HepG2 (cell line): ENCODE measurements around the gene ZBTB20. TPM values are rescaled to one million over a fixed set of nuclear protein-coding genes. Genes with fewer than 3 reads are reported as not detected.

Source experiments
- ATAC-seq: fragments of 200-7000 bp; cut with Tn5 transposase; 3 replicates; pipeline ENCODE4 v1.9.1; 2020; ENCODE audit warnings: mild to moderate bottlenecking, moderate library complexity
- BruUV-seq: library from RNA; stranded (reverse); fragments of 400-500 nt; replicated peaks from 2 replicates; lab custom pipeline; 2021; lab: Mats Ljungman, UMichigan
- CTCF ChIA-PET: fragments of 300-600 bp; formaldehyde crosslinking; extraction: SDS; loops from one replicate; lab custom pipeline; 2021; ENCODE audit warnings: low total read pairs, inconsistent platforms, low intra/inter-chr PET ratio; lab: Yijun Ruan, JAX
- POLR2A ChIA-PET: fragments of 350-600 bp; sonication (Branson Sonifier 250); formaldehyde crosslinking; loops from one replicate; lab custom pipeline; 2020; ENCODE audit warnings: antibody characterized with exemption, inconsistent platforms; lab: Yijun Ruan, JAX
- DNase-seq: peaks from one replicate; pipeline ENCODE4 v3.0.0-alpha.2; 2015; ENCODE audit warnings: low spot score
- FAIRE-seq: peaks from 3 replicates; lab custom pipeline; 2011; peaks lifted over from hg19 to GRCh38; lab: Jason Lieb, UNC
- H2AFZ ChIP-seq: one replicate; pipeline ENCODE4 v1.6.1; 2011; ENCODE audit warnings: low read length, inconsistent platforms
- H3K27ac ChIP-seq: fragments of 300-600 bp; 3 replicates; pipeline ENCODE4 v1.8.0; 2011; ENCODE audit warnings: mixed run types, mild to moderate bottlenecking, mixed read lengths, low read length, inconsistent platforms; ENCODE audit not compliant: insufficient read depth; ENCODE audit errors: extremely low read length
- H3K27me3 ChIP-seq, 2 experiments: fragments of 200-600 bp in 1 of 2; 2 replicates in 1 of 2; 3 replicates in 1 of 2; pipeline versions ENCODE4 v1.6.0 to v1.8.0; 2011; ENCODE audit warnings: low read length in 2 of 2, mild to moderate bottlenecking in 2 of 2, moderate library complexity in 2 of 2, inconsistent platforms in 1 of 2; ENCODE audit not compliant: insufficient read depth in 2 of 2, control insufficient read depth in 1 of 2
- H3K36me3 ChIP-seq, 2 experiments: fragments of 200-600 bp in 1 of 2; replicated peaks in 1 of 2; 2 replicates in 1 of 2; 3 replicates in 1 of 2; pipeline versions ENCODE4 v1.5.1 to v1.8.0; 2011; ENCODE audit warnings: low read length in 2 of 2, inconsistent platforms in 1 of 2; ENCODE audit not compliant: insufficient read depth in 2 of 2, control insufficient read depth in 1 of 2
- H3K4me1 ChIP-seq: 2 replicates; pipeline ENCODE4 v1.5.1; 2012; ENCODE audit warnings: low read length, inconsistent platforms; ENCODE audit not compliant: insufficient read depth
- H3K4me2 ChIP-seq: 2 replicates; pipeline ENCODE4 v1.6.0; 2011; ENCODE audit warnings: low read depth, low read length, inconsistent platforms
- H3K4me3 ChIP-seq, 3 experiments: fragments of 200-600 bp in 1 of 3; sonication (generic), shearing (Covaris generic) in 1 of 3; replicated peaks in 1 of 3; 2 replicates each; pipeline ENCODE4 v1.5.1; 2011 to 2016; ENCODE audit warnings: low read length in 3 of 3, inconsistent platforms in 2 of 3, low read depth in 2 of 3, mild to moderate bottlenecking in 2 of 3, control low read depth in 1 of 3, mixed read lengths in 1 of 3; ENCODE audit not compliant: insufficient read depth in 1 of 3
- H3K79me2 ChIP-seq: one replicate; pipeline ENCODE4 v1.6.1; 2011; ENCODE audit warnings: low read length, inconsistent platforms; ENCODE audit not compliant: insufficient read depth
- H3K9ac ChIP-seq: 2 replicates; pipeline ENCODE4 v1.6.0; 2011; ENCODE audit warnings: mild to moderate bottlenecking, low read depth, low read length, inconsistent platforms; ENCODE audit not compliant: insufficient read depth
- H3K9me3 ChIP-seq: 2 replicates; pipeline ENCODE4 v1.5.1; 2012; ENCODE audit warnings: mild to moderate bottlenecking, low read length
- H4K20me1 ChIP-seq: 2 replicates; pipeline ENCODE4 v1.6.0; 2011; ENCODE audit warnings: inconsistent platforms, mild to moderate bottlenecking, low read length, moderate library complexity; ENCODE audit not compliant: insufficient read depth
- CENPT ChIP-seq: sonication (generic); formaldehyde crosslinking; IDR thresholded peaks from 2 replicates; pipeline ENCODE4 v1.8.0; 2022; ENCODE audit warnings: low read depth, mild to moderate bottlenecking, moderate library complexity, missing genetic modification reagents
- DMTF1 ChIP-seq: sonication (generic); formaldehyde crosslinking; IDR thresholded peaks from 2 replicates; pipeline ENCODE4 v1.4.0; 2020; ENCODE audit warnings: mild to moderate bottlenecking, missing genetic modification reagents
- KDM4B ChIP-seq: sonication (generic); formaldehyde crosslinking; IDR thresholded peaks from 2 replicates; pipeline ENCODE4 v1.4.0; 2020; ENCODE audit warnings: missing genetic modification reagents
- MBD4 ChIP-seq: IDR thresholded peaks from 2 replicates; pipeline ENCODE4 v1.6.1; 2012; ENCODE audit warnings: low read length, inconsistent platforms, borderline replicate concordance
- NPAS2 ChIP-seq: sonication (generic); formaldehyde crosslinking; IDR thresholded peaks from 2 replicates; pipeline ENCODE4 v1.8.0; 2022; ENCODE audit warnings: mild to moderate bottlenecking, missing genetic modification reagents, borderline replicate concordance
- NR2F6 ChIP-seq, 2 experiments: IDR thresholded peaks; 2 replicates each; pipeline ENCODE4 v1.6.1; 2016; ENCODE audit warnings: antibody characterized with exemption in 1 of 2, mild to moderate bottlenecking in 1 of 2
- SMYD3 ChIP-seq: sonication (generic); formaldehyde crosslinking; IDR thresholded peaks from 2 replicates; pipeline ENCODE4 v1.8.1; 2023; ENCODE audit warnings: mild to moderate bottlenecking, missing genetic modification reagents
- TARDBP ChIP-seq: sonication (generic); formaldehyde crosslinking; IDR thresholded peaks from 2 replicates; pipeline ENCODE4 v1.8.0; 2022; ENCODE audit warnings: mild to moderate bottlenecking, missing genetic modification reagents
- ZFP1 ChIP-seq: IDR thresholded peaks from 2 replicates; pipeline ENCODE4 v1.6.1; 2016
- ZNF296 ChIP-seq: sonication (generic); formaldehyde crosslinking; conservative IDR thresholded peaks from 2 replicates; pipeline ENCODE4 v1.5.0; 2020; ENCODE audit warnings: mild to moderate bottlenecking, missing genetic modification reagents
- ZNF326 ChIP-seq: sonication (generic); formaldehyde crosslinking; IDR thresholded peaks from 2 replicates; pipeline ENCODE4 v1.4.0; 2020; ENCODE audit warnings: missing genetic modification reagents, borderline replicate concordance
- ZNF709 ChIP-seq: sonication (generic); formaldehyde crosslinking; IDR thresholded peaks from 2 replicates; pipeline ENCODE4 v1.5.0; 2020; ENCODE audit warnings: mild to moderate bottlenecking, missing genetic modification reagents
- WGBS: methylation state at CpG from one replicate; pipeline ENCODE4 v1.1.6; 2017; ENCODE audit warnings: low lambda C conversion rate; 5-methylcytosine and 5-hydroxymethylcytosine counted together
- in situ Hi-C: cut with HindIII; loops from 2 replicates; pipeline ENCODE4 v1.10.0; 2017; ENCODE audit warnings: low pct_unique_long_range_greater_than_20kb; ENCODE audit not compliant: extremely low pct_ligation_motif_present
- intact Hi-C: fragments of 100-400 bp; cut with micrococcal nuclease; formaldehyde crosslinking; loops from one replicate; pipeline ENCODE4 v1.10.0; 2022; ENCODE audit not compliant: unreplicated experiment
- polyA plus RNA-seq, 8 experiments: library from polyadenylated mRNA; depleted of rRNA in 3 of 8; stranded (reverse) in 7 of 8; unstranded in 1 of 8; fragments of >200 nt; fragmentation: Illumina TruSeq in 4 of 8; extraction: Trizol in 4 of 8; gene quantifications; 2 replicates each; pipeline versions ENCODE4 v1.2.1 to v1.2.3, GENCODE V29; 2011 to 2016; ENCODE audit warnings: low read depth in 4 of 8, missing spikeins in 1 of 8, mixed read lengths in 1 of 8; ENCODE audit not compliant: insufficient read depth in 1 of 8
- total RNA-seq, 5 experiments: library from RNA; depleted of rRNA; stranded (reverse); fragments of >200 nt; fragmentation: Illumina TruSeq; extraction: Trizol; gene quantifications; 2 replicates each; pipeline ENCODE4 v1.2.3, GENCODE V29; 2016; ENCODE audit warnings: low read depth in 1 of 5

The ZBTB20 gene
- total and polyA plus RNA-seq, 2 of the 13 experiments (the other 11 are each of a cell fraction or from before 2014, with no cell fraction given): 1.9 to 8.8 TPM

GRCh38 chr3:114471478-114471877, 675.6 kb downstream of the ZBTB20 start:
- BruUV-seq: no TSS peak
- no peak for DNase-seq
- peaks cover 21% of the 10 kb centered on the region for H3K4me1 ChIP-seq
- TF ChIP-seq TARDBP (CRISPR knock-in tag) (no peak), NR2F6 (IDR thresholded peaks at IDR 0.05) (peak; percentile 53; the same call in 1 of the 2 replicates), NR2F6 (CRISPR knock-in tag; IDR thresholded peaks at IDR 0.05) (no peak)
- TF ChIP-seq, all 625 proteins: peak for 1
- intact Hi-C loops (no loop called here), in situ Hi-C loops (no loop called here)
- Histone ChIP-seq H3K27ac (no peak overlapping the region), H3K36me3 (no peaks in the 10 kb centered on the region), H3K4me2 (no peak overlapping the region), H3K27me3 (no peaks in the 10 kb centered on the region), H3K4me3 (no peak overlapping the region), H2AFZ (no peak overlapping the region), H4K20me1 (no peaks in the 10 kb centered on the region), H3K9ac (no peak overlapping the region), H3K9me3 (no peaks in the 10 kb centered on the region), H3K79me2 (no peaks in the 10 kb centered on the region)
- no peak; the same call in 2 of the 3 replicates for ATAC-seq
- FAIRE-seq: no peak
- 88% methylated on average over 2 of the region's 2 CpGs for WGBS
- ChIA-PET CTCF (no interaction called here), POLR2A (no interaction called here)

GRCh38 chr3:114469070-114469469, 678.0 kb downstream of the ZBTB20 start:
- FAIRE-seq (no peak), DNase-seq (no peak), ATAC-seq (no peak)
- BruUV-seq: no TSS peak
- Histone ChIP-seq H4K20me1 (no peaks in the 10 kb centered on the region), H3K27me3 (no peaks in the 10 kb centered on the region), H3K9me3 (no peaks in the 10 kb centered on the region), H3K4me1 (peaks cover 31% of the 10 kb centered on the region), H2AFZ (no peak overlapping the region), H3K4me2 (no peak overlapping the region), H3K9ac (no peak overlapping the region), H3K36me3 (no peaks in the 10 kb centered on the region), H3K4me3 (no peak overlapping the region), H3K27ac (no peak overlapping the region), H3K79me2 (no peaks in the 10 kb centered on the region)
- ChIA-PET POLR2A (no interaction called here), CTCF (no interaction called here)
- WGBS: 97% methylated on average over 1 of the region's 1 CpG
- intact Hi-C loops (no loop called here), in situ Hi-C loops (no loop called here)
- TF ChIP-seq ZFP1 (CRISPR knock-in tag) (no peak), ZNF709 (CRISPR knock-in tag) (no peak), MBD4 (no peak), SMYD3 (CRISPR knock-in tag) (no peak), NPAS2 (no peak), KDM4B (CRISPR knock-in tag) (no peak), ZNF296 (CRISPR knock-in tag) (no peak), DMTF1 (CRISPR knock-in tag) (no peak), CENPT (no peak), ZNF326 (CRISPR knock-in tag) (no peak)
